ENCODE data around the gene RPL22L1. TPM values are rescaled to one million over a fixed set of nuclear protein-coding genes. Genes with fewer than 3 reads are reported as not detected.
"Not testable (repeated sequence)": the region's sequence is repeated elsewhere in the genome, so short reads cannot be mapped to it uniquely, and the experiment has no call there.

Gene RPL22L1
- total RNA-seq, 2 donors from 2014 or later, result 22.3 to 51.2 TPM

DNA sequence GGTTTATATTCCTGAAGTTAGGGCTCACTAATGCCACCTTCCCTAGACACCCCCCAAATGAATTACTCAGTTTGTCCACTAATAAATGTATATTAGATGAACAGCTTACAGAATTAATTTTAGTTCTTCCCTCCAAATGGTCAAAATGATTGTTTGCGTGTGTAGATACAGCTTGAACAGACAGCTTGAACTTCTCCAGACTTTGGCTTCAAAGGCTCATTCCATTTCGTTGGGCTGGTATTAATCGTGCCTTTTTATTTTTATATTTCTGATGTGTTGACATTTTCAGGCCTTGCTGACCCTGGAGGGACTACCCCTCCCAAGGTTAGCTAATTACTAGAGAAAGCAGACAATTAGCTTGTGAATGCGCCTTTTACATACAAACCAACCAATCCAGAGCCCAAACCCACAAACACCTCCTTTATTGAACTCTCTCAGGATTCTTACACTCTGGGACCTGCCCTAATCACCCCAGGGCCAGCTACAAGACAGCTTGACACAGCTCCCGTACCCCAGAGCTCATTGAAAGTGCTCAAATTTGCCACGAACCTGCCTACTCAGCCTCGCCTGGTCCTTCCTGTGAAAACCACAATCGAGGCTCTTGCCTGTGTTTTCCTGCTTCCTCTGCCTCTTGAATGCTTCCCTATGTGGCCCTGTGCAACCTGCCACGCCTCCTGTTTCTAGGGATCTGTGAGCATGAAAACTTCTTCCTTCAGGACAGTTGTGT is 40.3 kb downstream of the RPL22L1 start:
- no peaks in the 10 kb centered on the region for H3K4me1 ChIP-seq
- no peak for DNase-seq (ENCODE audit: low spot score)
- H3K9me3 ChIP-seq, result no peaks in the 10 kb centered on the region
- TF ChIP-seq, protein P1, sequence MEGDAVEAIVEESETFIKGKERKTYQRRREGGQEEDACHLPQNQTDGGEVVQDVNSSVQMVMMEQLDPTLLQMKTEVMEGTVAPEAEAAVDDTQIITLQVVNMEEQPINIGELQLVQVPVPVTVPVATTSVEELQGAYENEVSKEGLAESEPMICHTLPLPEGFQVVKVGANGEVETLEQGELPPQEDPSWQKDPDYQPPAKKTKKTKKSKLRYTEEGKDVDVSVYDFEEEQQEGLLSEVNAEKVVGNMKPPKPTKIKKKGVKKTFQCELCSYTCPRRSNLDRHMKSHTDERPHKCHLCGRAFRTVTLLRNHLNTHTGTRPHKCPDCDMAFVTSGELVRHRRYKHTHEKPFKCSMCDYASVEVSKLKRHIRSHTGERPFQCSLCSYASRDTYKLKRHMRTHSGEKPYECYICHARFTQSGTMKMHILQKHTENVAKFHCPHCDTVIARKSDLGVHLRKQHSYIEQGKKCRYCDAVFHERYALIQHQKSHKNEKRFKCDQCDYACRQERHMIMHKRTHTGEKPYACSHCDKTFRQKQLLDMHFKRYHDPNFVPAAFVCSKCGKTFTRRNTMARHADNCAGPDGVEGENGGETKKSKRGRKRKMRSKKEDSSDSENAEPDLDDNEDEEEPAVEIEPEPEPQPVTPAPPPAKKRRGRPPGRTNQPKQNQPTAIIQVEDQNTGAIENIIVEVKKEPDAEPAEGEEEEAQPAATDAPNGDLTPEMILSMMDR (IDR thresholded peaks at IDR 0.05), result no peak
- no peaks in the 10 kb centered on the region for H3K27me3 ChIP-seq
- H3K27ac ChIP-seq, result no peak overlapping the region
- H3K36me3 ChIP-seq, result no peaks in the 10 kb centered on the region
- no peak overlapping the region for H3K4me3 ChIP-seq

GRCh38 chr3:170826047-170826446 is 43.9 kb downstream of the RPL22L1 start:
- Histone ChIP-seq H3K4me3 (no peak overlapping the region), H3K36me3 (no peaks in the 10 kb centered on the region), H3K4me1 (no peaks in the 10 kb centered on the region), H3K9me3 (no peaks in the 10 kb centered on the region), H3K27ac (no peak overlapping the region), H3K27me3 (no peaks in the 10 kb centered on the region)
- no peak for DNase-seq (ENCODE audit: low spot score)
- TF ChIP-seq, protein P1 (IDR thresholded peaks at IDR 0.05), result no peak

DNA sequence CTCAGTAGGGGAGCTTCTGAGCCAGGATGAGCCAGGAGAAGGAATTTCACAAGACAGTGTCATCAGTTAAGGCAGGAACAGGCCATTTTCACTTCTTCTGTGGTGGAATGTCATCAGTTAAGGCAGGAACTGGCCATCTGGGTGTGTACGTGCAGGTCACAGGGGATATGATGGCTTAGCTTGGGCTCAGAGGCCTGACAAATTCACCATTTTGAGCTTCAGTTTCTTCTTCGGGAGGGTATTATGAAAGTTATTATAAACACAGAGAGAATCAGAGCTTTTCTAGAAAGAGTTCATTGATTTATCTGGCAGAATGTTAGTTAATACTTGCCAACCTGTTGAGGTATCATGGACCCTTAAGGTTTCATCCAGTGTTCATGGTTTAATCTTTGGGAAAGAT is 46.4 kb downstream of the RPL22L1 start:
- H3K36me3 ChIP-seq; H3K4me1 ChIP-seq; H3K27me3 ChIP-seq; H3K9me3 ChIP-seq; DNase-seq (ENCODE audit: low spot score); H3K27ac ChIP-seq; H3K4me3 ChIP-seq: not testable (repeated sequence)

DNA sequence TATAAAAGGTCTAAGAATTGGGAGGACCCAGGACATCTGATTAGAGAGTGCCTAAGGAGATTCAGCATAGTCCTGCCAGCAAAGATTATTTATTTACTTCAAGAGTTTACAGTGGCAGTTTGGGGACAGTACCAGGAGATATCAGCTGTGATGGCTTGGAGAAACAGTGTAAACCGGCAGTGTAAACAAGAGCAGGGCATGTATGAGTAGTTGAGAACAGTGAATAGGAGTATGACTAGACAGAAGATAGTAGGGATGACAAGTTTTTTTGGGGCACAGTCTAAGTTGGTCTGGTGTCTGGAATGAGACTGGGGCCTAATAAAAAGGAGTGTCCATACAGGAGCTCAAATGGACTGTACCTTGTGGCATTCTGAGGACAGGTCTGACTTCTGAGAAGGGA is 51.7 kb downstream of the RPL22L1 start:
- H3K4me1 ChIP-seq; DNase-seq (ENCODE audit: low spot score); H3K27ac ChIP-seq; H3K9me3 ChIP-seq; H3K36me3 ChIP-seq; H3K27me3 ChIP-seq; H3K4me3 ChIP-seq: not testable (repeated sequence)

DNA sequence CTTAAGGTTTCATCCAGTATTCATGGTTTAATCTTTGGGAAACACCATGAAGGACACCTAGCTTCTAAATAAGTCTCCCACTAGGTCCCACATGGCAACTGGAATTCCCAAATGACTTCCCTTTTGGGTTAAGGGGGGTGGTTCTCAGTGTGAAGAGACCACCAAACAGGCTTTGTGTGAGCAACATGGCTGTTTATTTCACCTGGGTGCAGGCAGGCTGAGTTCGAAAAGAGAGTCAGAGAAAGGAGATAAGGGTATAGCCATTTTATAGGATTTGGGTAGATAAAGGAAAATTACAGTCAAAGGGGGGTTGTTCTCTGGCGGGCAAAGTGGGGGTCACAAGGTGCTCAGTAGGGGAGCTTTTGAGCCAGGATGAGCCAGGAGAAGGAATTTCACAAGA is 52.5 kb downstream of the RPL22L1 start:
- not testable (repeated sequence) for H3K36me3 ChIP-seq; H3K27ac ChIP-seq; DNase-seq (ENCODE audit: low spot score); H3K27me3 ChIP-seq; H3K4me3 ChIP-seq; H3K9me3 ChIP-seq; H3K4me1 ChIP-seq

DNA sequence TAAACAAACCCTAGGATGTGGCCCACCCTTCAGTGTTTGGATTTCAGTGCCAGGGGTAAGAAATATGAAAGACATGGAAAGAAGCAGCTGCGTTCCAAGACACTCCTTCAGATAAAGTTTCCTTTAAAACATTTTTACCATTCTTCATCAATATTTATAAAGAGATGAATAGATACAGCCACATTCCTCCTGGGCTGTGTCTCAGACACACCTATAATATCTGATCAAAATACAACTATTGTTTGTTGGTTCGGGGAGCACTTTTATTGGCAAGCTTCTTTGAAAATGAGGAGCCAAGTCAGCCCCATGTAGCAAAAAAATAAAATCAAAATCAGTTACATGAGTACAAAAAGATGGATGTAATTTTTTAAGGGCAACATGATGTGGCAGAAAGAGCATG is 53.2 kb downstream of the RPL22L1 start:
- TF ChIP-seq, protein P1 (IDR thresholded peaks at IDR 0.05), result no peak

DNA sequence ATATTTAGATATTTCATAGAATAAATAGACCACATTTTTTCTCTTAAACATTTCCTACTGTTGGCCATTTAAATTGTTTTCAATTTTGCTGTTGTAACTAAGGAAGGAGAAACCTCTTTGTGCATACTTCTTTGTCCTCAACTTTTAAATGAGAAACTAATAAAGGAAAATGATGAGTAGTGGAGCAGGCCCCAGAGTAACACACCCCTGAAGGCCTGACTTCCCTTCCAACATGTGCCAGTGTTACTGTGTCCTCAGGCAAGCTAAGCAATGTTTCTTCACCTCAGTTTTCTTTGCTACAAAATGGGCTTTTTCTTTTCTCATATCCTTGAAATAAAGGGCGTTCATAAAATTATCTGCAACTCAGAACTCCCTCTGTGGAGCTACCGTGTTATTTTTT is 53.7 kb downstream of the RPL22L1 start:
- Histone ChIP-seq H3K27ac (no peak overlapping the region), H3K4me3 (no peak overlapping the region), H3K9me3 (no peaks in the 10 kb centered on the region), H3K4me1 (peaks cover 0 to 3% of the 10 kb centered on the region in 2 donors), H3K36me3 (no peaks in the 10 kb centered on the region), H3K27me3 (no peaks in the 10 kb centered on the region)
- DNase-seq (ENCODE audit: low spot score), result no peak
- TF ChIP-seq, protein P1 (IDR thresholded peaks at IDR 0.05), result no peak

More for the DNA sequence above, 53.2 kb downstream of the RPL22L1 start:
- H3K4me1 ChIP-seq, result peaks cover 0 to under 1% of the 10 kb centered on the region in 2 donors
- H3K27ac ChIP-seq, result no peak overlapping the region
- no peak for DNase-seq (ENCODE audit: low spot score)
- no peaks in the 10 kb centered on the region for H3K9me3 ChIP-seq
- no peaks in the 10 kb centered on the region for H3K36me3 ChIP-seq
- no peak overlapping the region for H3K4me3 ChIP-seq
- no peaks in the 10 kb centered on the region for H3K27me3 ChIP-seq
